GM19463 (cell line): ENCODE measurements around the gene ZKSCAN4.

Experiments
- ATAC-seq: cut with Tn5 transposase; IDR thresholded peaks from one replicate; pipeline ENCODE4 v1.9.1; 2021; ENCODE audit warnings: mild to moderate bottlenecking, moderate library complexity; ENCODE audit not compliant: unreplicated experiment

ZKSCAN4 gene

DNA sequence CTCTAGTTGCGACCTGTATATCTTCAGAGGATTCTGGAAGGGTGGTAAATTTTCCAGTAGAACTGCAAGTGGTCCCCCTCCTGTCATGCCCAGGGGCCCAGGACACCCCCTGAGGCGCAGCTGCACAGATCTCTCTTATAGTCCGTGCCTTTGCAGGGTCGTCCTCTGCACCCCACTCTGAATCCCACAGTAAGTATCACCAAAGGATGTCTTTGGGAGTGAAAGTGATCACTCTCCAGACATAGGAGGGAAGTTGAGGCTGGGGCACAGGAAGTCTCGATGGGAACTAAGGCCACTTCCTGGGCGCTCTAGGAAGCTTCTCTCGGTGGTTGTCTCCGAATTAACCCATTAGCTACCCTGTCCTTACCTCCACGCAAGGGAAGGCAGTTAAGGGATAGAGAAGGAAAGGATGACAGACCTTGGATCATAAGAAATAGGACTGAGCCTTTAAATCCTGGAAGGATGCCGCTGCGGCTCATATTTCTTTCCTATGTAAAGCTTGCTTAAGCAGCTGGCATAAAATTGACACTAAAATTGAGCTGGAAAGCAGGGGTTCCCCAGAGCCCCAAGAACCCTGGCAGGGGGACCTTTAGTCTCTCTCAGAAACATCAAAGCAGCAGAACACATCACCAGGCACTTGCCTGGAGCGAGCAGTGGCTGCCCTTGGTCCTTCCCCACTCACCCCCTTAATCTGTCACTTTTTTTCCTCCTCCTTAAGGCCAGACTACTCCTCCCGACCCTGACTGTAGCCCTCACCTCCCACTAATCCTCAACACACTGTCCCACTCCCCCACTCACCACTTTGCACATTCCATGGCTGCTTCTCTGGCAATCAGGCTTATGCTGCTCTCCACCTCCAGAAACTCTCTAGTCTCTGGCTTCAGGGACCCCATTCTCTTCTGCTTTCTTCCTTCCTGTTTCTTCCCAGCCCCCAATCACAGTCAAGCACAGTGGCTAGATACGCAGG lies at the start of gene ZKSCAN4:
Gene ZKSCAN4, minus strand, starts transcription at position 261 of the 967 bp plus-strand sequence. CDS start 289 bp downstream, outside the sequence.
- peak; percentile 83 for ATAC-seq

DNA sequence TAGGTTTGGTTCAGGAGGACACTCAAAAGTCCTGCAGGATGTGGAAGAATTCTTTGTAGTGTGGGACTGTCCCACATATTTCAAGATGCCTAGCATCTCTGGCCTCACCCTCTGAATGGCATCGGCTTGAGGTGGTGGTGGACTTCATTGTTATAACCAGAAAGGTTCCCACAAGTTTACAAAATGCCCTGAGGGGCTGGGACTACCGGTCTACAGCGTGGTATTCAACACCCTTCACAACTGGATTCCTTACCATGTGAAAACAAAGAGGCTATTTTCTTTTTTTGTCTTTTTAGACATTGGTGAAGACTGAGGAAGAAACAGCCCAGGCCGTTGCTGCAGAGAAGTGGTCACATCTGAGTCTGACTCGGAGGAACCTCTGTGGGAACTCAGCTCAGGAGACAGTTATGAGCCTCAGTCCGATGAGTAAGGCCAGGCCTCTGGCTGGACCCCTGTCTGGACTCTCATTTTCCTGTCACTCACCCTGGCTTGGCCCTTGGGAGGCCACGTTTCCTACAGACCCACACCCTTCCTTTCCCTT lies 44.5 kb upstream of the ZKSCAN4 start:
- ATAC-seq = no peak

DNA sequence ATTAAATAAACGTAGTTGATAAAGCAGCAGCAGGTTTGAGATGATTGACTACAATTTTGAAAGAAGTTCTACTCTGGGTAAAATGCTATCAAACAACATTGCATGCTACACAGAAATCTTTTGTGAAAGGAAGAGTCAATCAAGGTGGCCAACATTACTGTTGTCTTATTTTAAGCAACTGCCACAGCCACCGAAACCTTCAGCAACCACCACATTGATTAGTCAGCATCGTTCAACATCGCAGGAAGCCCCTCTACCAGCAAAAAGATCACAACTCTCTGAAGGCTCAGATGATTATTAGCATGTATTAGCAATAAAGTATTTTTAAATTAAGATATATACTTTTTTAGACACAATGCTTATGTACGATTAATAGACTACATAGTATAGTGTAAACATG lies 43.3 kb upstream of the ZKSCAN4 start:
- ATAC-seq = no peak

DNA sequence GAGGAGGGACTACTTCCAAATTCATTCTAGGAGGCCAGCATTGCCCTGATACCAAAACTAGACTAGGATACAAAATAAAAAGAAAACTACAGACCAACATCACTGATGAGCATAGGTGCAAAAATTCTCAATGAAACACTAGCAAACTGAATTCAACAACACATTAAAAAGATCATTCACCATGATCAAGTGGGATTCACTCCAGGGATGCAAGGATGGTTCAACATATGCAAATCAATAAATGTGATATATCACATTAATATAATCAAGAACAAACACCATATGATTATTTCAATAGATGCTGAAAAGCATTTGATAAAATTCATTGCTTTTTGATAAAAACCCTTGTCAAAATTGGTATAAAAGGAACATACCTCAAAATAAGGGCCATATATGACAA lies 39.5 kb upstream of the ZKSCAN4 start:
- ATAC-seq = no peak

DNA sequence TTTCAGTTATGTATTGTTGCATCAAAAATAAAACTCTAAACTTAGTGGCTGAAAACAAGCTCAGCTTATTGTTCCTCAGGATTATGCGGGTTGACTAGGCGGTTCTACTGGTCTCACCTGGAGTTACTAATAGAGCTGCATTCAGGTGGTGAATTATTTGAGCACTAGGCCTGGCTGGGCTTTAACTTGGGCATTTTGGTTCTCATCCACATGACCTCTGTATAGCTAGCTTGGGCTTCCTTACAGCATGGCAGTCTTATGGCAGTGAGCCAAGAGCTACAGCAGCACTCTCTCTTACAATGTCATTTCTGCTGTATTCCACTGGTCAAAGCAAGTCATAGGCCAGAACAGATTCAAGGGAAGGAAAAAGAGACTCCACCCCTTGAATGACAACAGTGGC lies 30.9 kb upstream of the ZKSCAN4 start:
- ATAC-seq = no peak

DNA sequence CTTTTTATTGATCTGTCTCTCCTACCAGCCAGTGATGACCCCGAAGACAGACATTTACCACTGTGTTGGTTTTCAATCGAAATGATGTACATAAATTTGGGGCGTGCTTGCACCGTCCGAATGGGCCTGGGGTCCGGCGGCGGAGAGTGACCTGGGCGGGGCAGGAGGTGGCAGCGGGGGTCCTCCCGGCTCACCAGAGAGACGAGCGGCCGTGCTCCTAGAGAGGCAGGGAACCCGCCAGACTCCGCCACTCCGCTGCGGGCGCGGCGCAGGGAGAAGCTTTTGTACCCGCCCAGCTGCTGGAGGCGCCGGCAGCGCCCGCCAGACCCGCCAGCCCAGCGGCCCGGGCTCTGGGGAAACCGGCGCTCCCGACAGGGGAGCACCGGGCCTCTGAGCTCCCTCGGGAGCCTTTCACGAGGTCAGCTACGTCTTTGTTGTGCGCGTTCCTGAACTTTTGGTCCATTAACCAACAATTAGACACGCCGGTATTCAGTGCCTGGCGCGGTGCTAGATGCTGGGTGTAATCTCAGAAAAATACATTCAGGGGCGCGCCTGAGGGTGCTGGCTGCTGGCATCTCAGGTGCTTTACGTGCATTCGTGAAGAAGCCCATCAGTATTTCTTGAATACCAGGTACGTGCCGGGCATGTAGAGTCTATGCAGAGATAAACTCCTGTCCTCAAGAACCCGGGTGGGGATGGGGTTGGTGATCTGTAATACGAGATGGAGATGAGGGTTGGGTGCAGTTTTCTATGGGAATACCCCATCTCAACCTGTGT lies 29.4 kb upstream of the ZKSCAN4 start, which contains the start of gene PGBD1:
Gene PGBD1, plus strand, starts transcription at position 285 of the 777 bp plus-strand sequence. CDS start 2,242 bp downstream, outside the sequence.
- ATAC-seq = peak; percentile 92

DNA sequence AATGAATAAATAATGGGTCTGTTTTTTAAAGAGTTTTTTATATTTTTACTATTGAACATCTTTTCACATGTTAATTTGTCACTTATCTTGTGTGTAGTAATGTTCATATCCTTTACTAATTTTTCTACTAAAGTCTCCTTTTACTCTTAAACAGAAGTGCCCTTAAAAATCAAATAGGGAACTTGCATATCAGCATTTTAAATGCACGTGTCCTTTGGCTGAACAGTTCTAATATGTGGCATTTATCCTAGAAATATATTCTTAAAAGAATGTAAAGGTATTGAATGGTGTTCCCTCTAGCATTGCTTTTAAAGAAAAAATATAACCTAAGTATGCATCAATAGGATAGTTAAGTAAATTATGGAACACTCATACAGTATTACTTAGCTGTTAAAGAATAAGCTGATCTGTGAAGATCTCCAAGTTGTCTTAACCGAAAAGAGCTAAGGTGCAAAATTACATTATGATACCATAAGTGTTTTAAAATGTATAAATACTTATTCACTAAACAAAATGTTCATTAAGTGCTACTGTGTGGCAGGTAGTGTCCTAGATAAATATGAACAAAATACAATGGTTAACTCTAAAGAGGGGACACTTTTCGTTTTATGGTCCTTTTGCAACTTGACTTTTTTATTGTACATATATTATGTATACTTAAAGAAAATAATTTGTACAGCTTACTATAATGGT lies 28.7 kb upstream of the ZKSCAN4 start:
- ATAC-seq = no peak

DNA sequence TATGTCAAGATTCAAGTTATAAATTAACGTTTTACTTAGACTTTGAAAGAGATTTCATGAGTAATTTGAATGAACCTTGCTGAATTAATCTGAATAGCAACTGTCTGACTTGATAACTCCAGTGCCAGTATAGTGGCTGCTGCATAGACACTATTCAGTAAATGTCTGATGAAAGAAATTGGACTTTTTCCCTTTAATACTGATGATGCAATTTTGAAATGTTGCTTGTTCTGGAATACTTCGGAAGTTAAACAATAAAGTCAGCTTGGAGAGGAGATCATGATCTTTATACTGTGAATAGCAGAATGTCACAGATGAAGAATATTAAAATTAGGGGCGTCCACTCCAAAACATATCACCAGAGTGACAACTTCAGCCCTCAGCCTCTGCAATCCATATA lies 25.7 kb upstream of the ZKSCAN4 start:
- no peak for ATAC-seq

DNA sequence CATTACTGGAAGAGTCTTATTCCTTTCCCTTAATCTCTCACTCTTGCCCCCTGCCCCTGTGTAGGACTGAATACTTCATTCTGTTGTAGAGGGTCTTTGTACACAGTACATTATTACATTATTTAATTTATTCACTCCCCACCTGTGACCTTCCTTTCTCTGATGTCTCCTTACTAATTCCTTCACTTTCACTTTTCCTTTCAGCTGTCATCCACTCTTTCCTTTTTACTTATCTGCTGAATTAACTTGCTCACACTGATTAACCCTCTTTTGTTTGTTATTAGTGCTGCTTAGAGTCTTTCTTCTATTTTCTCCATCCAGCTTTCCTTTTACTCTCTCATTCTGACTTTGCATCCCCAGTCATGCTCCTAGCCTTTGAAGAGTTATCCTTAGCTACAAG lies 22.8 kb upstream of the ZKSCAN4 start:
- ATAC-seq = no peak

DNA sequence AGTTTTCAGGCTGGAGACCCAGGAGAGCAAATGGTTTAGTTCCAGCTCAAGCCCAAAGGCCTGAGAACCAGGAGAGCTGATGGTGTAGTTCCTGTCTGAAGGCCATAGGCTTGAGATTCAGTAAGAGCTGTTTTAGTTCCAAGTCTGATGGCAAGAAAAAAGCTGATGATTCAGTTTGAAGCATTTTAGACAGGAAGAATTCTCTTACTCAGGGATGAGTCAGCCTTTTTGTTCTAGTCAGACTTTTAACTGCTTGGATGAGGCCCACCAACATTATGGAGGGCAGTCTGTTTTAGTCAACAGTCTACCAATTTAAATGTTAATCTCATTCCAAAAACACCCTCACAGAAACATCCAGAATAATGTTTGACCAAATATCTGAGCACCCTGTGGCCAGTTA lies 17.4 kb upstream of the ZKSCAN4 start:
- ATAC-seq = no peak

DNA sequence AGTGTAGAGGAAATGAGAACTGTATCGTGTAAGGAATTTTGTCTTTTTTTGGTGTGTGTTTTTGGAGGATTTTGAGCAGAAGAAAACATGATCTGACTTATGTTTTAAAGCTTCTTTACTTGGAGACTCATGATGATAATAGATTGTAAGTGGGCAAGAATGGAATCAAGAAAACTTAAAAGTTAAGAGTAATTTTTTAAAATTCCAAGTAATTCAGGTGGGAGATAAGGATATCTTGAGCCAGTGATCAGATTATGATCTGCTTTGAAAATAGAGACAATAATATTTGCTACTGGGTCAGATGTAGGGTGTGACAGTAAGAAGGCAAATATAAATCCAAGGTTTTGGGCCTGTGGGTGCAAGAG lies 15.6 kb upstream of the ZKSCAN4 start:
- ATAC-seq = no peak

DNA sequence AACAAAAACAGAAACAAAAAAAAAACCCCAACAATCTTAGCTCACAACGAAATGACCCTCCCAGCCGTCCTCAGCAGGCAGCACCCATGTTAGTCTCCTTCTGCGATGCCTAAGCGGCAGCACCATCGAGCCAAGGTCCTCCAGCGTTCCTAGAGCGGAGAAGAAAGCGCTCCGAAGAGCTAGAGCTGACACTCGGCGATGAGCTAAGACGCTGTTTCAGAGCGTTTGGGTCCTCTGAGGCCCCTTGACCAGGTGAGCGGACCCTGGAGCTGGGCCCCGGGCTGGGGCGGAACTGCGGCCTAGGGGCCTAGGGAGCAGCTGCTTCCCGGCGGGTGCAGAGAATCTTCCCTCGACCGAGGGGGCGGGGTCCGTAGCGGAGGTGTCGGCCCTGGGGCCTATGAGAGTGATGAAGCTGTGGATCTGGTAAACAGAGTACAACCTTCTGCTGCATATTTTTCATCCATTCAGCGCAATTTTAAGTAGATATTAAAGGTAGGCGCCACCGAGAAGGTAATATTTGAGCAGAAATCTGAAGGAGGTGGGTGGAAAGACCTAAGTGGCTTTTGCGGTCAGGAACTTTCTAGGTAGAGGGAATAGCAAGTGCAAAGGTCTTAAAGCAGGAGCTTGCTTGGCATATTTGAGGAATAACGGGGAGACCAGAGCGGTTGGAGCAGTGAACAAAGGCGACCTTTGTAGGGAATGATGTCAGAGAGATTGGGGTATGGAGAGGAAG lies 15.1 kb upstream of the ZKSCAN4 start, which contains the start of gene ZSCAN26:
Gene ZSCAN26, plus strand, starts transcription at position 182 of the 733 bp plus-strand sequence. CDS start 4,777 bp downstream, outside the sequence.
- peak; percentile 93 for ATAC-seq

DNA sequence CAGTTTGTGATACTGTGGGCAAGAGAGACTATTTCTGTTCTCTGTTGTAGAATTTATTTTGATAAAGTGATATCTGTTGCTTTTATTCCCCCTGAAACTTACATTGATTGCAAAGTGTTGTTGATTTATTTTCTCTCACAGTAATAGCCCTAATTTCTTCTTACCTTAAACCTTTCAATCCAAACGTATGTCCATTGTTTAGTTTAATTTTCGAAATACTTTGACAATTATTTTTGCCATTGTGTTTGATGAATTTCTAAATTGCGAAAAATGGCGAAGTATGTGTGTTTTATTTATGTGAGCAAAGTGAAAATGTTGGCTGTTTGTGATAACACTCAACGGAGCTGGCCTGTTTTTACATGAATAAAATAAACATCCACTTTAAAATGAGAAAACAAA lies 14.5 kb upstream of the ZKSCAN4 start:
- ATAC-seq = no peak

DNA sequence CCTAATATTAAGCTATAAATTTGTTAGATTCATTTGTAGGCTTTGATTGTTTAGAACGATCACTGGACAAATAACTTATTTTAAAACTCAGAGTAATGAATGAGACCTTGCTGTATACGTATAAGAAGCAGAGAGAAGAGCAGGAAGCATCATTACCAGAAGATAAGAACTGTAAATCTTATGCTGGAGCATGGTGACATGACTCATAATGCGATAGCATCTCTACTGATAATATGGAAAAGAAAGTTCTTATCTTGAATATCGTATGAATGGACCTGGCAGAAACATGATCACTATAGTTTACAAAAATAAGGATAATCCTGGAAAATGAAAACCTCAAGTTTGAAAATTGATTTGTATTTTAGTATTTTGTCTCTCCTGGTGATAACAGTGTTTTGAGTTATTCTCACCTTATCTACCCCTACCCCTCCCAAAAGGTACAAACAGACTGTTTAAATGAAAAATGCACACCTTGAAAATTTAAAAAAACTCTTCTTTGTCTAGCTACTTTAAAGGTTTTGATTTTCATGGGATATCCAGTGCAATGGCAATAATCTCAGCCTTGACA lies 12.8 kb upstream of the ZKSCAN4 start:
- ATAC-seq = no peak

DNA sequence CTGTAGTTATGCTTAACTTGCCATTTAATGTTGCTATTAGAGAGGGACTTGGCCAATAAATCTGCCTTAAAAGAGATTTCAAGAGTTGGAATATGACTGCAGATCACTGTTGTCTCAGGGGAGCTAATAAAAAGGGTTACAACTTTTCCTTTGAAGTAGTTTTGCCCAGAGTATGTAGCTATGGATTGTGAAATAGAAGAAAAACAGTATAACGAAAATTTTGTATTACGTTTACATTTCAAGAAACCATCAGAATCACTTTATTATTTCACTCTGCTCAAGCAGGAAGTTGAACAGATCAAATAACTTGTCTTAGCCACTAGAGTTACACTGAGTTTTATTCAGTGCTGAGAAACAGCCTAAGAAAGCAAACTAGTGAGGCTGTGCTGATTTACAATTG lies 11.9 kb upstream of the ZKSCAN4 start:
- ATAC-seq = no peak

DNA sequence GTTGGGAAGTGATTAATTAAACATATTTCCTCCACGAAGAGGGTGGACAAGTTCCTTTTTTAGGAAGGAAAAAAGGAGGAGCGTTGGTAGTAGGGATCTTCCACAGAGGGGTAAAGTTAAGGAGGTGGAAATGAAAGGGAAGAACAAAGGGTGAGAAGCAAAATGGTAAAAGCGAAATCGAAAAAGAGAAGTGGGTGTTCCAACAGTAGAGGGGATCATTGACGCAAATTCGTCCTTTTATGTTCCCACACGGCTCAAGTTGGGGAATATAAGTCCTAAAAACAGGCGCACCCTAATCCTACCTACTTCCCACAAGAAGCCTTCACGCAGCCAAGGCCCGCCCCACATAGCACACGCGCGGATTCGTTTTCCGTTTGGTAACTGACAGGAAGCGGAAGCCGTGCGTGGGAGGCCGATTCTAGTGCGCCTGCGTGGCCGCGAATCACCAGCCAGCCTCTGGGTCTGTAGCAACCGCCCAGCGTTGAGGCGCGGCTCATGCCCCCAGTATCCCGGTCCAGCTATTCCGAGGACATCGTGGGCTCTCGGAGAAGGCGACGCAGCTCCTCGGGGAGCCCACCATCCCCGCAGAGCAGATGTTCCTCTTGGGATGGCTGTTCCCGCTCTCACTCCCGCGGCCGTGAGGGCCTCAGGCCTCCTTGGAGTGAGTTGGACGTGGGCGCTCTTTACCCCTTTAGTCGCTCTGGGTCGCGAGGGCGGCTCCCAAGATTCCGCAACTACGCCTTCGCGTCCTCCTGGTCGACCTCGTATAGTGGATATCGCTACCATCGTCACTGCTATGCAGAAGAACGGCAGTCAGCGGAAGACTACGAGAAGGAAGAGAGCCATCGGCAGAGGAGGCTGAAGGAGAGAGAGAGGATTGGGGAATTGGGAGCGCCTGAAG lies 7.1 kb upstream of the ZKSCAN4 start, which contains the start of gene NKAPL:
Gene NKAPL, plus strand, starts transcription at position 421 of the 901 bp plus-strand sequence. Its CDS starts 75 bp downstream, at position 496.
- no peak for ATAC-seq

DNA sequence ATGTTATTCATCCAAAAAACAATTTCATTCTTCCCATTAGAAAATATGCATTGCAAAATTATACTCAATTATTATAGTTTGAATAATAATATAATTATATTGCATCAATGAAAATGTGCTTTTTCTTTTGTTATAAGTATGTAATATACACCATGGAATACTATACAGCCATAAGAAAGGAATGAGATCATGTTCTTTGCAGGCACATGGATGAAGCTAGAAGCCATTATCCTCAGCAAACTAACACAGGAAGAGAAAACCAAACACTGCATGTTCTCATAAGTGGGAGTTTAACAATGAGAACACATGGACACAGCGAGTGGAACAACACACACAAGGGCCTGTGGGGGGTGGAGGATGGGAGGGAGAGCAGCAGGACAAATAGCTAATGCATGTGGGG lies 5.0 kb upstream of the ZKSCAN4 start:
- no peak for ATAC-seq

DNA sequence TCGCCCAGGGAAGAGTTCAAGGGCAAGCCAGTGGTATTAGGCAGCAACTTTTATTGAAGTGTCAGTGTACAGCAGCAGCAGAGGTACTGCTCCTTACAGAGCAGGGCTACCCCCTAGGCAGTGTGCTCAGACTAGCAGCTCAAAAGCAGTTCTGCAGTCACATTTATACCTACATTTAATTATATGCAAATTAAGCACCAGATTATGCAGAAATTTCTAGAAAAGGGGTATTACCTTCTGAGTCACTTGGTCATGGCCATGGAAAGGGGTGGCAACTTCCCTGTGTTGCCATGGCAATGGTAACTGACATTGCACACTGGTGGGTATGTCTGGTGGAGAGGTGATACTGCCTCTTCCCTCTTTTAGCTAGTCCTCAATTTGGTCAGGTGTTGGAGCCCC lies 2.1 kb upstream of the ZKSCAN4 start:
- ATAC-seq = no peak

DNA sequence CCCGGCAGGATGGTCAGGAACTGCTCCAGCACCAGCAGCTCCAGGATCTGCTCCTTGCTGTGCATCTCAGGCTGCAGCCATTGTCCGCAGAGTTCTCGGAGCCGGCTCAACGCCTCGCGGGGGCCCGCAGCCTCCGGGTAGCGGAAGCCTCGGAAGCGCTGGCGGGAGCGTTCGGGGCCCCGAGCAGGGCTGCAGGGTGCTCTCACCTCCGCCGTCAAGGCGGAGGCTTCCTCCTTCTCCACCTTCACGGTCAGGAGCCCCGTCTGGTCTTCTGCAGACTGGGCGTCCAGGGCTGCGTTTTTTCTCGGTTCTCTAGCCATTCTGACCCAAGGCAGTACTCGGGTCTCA lies 434 bp downstream of the ZKSCAN4 start:
- ATAC-seq = peak; percentile 46
